Neural progenitor cell (in vitro differentiated cells): ENCODE measurements around the gene BNIPL.

ENCODE experiments used
- CTCF ChIP-seq: fragments of 200-600 bp; sonication (generic); IDR thresholded peaks from 2 replicates; pipeline ENCODE4 v1.5.1; 2017; ENCODE audit warnings: antibody characterized with exemption, mild to moderate bottlenecking
- EZH2 ChIP-seq: fragments of 200-600 bp; sonication (generic); IDR thresholded peaks from 2 replicates; pipeline ENCODE4 v1.6.1; 2017; ENCODE audit warnings: antibody characterized with exemption, mild to moderate bottlenecking, moderate library complexity
- EZH2phosphoT487 ChIP-seq: fragments of 200-600 bp; sonication (generic); IDR thresholded peaks from 2 replicates; pipeline ENCODE4 v1.6.1; 2017; ENCODE audit warnings: antibody characterized with exemption

- TF ChIP-seq CTCF (no peak), EZH2 (no peak), EZH2phosphoT487 (no peak)
Observed at GRCh38 chr1:151005729-151006319, 30.6 kb upstream of the BNIPL start.
